ENCODE results near the gene SP3. TPM values are rescaled to one million over a fixed set of nuclear protein-coding genes. Genes with fewer than 3 reads are reported as not detected.

Gene SP3
- total and polyA plus RNA-seq, 9 of the 15 experiments (the other 6 are each of a cell fraction or from before 2014, with no cell fraction given), result 12.0 to 106 (median 74.9) TPM

GRCh38 chr2:173968551-173968950 lies 3.4 kb upstream of the SP3 start:
- H3K9me1 ChIP-seq (ENCODE audit: control insufficient read depth, insufficient read depth, low read length), result no peaks in the 10 kb centered on the region
- H3K27me3 ChIP-seq (ENCODE audit: control insufficient read depth in 2 of 2, insufficient read depth in 2 of 2, low read length in 2 of 2), result no peaks in the 10 kb centered on the region
- in situ Hi-C loops (cut with MboI), result no loop called here
- no peaks in the 10 kb centered on the region for H4K20me1 ChIP-seq (replicated peaks; ENCODE audit: control insufficient read depth, insufficient read depth, low read length)
- ChIA-PET CTCF (ENCODE audit: low intra/inter-chr PET ratio) (no interaction called here), POLR2A (interaction anchor here (1.2 kb wide), 1 partner anchor 29 kb away, joined by 3 read pairs; no protein-coding TSS in a partner anchor)
- no peak overlapping the region for H2AFZ ChIP-seq (ENCODE audit: low read depth, low read length)
- no peak overlapping the region for H3K9ac ChIP-seq (ENCODE audit: insufficient read depth in 1 of 2, low read depth in 2 of 2, low read length in 2 of 2)
- no peak overlapping the region for H3K4me2 ChIP-seq (ENCODE audit: insufficient read depth, low read length)
- BruUV-seq (replicated peaks), result no TSS peak
- DNase-seq (ENCODE audit: extremely low read depth in 1 of 4, low spot score in 3 of 4) (no peak), FAIRE-seq (no peak), ATAC-seq (no peak)
- H3K79me2 ChIP-seq (ENCODE audit: control insufficient read depth, insufficient read depth, low read length), result peaks cover 19% of the 10 kb centered on the region
- WGBS (ENCODE audit: insufficient coverage, low coverage, missing lambda C conversion rate), result 56% methylated on average over 6 of the region's 6 CpGs
- H3K27ac ChIP-seq (ENCODE audit: extremely low read depth, low read depth, low read length), result no peak overlapping the region
- peaks cover 10 to 26% of the 10 kb centered on the region in 2 experiments; a peak in 4 of 5 replicates for H3K4me1 ChIP-seq (replicated peaks in 1 of 2; ENCODE audit: control insufficient read depth in 2 of 2, insufficient read depth in 2 of 2, low read length in 2 of 2)
- H3K9me3 ChIP-seq (replicated peaks; ENCODE audit: control insufficient read depth, insufficient read depth, low read depth, low read length), result no peaks in the 10 kb centered on the region
- H3K4me3 ChIP-seq, result no peak overlapping the region
- intact Hi-C loops (cut with micrococcal nuclease), result loop anchor here (10.0 kb wide), 2 partner anchors 276 to 366 kb away; partner anchors contain the start of genes OLA1 and SP9
- H3K36me3 ChIP-seq (ENCODE audit: control insufficient read depth, insufficient read depth, low read length), result no peaks in the 10 kb centered on the region
- TF ChIP-seq ZNF764 (CRISPR knock-in tag; IDR thresholded peaks at IDR 0.05; ENCODE audit: low read depth) (no peak), MYC (IDR thresholded peaks at IDR 0.05; ENCODE audit: low read depth, low read length) (no peak), MYC (CRISPR knock-in tag; IDR thresholded peaks at IDR 0.05; ENCODE audit: borderline replicate concordance, low read depth) (no peak), MTA3 (IDR thresholded peaks at IDR 0.05; ENCODE audit: borderline replicate concordance) (no peak), NR4A1 (CRISPR knock-in tag; IDR thresholded peaks at IDR 0.05) (no peak), NR4A1 (tag; IDR thresholded peaks at IDR 0.05) (no peak), ZNF696 (CRISPR knock-in tag; conservative IDR thresholded peaks at IDR 0.05) (no peak), ZNF23 (CRISPR knock-in tag; IDR thresholded peaks at IDR 0.05) (no peak), ZBTB34 (CRISPR knock-in tag; IDR thresholded peaks at IDR 0.05) (no peak)
- TF ChIP-seq, protein P1, sequence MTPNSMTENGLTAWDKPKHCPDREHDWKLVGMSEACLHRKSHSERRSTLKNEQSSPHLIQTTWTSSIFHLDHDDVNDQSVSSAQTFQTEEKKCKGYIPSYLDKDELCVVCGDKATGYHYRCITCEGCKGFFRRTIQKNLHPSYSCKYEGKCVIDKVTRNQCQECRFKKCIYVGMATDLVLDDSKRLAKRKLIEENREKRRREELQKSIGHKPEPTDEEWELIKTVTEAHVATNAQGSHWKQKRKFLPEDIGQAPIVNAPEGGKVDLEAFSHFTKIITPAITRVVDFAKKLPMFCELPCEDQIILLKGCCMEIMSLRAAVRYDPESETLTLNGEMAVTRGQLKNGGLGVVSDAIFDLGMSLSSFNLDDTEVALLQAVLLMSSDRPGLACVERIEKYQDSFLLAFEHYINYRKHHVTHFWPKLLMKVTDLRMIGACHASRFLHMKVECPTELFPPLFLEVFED (CRISPR knock-in tag; conservative IDR thresholded peaks at IDR 0.05), result no peak

All from K562 (cell line).